Measurements from ENCODE around the gene SDHA. TPM values are rescaled to one million over a fixed set of nuclear protein-coding genes. Genes with fewer than 3 reads are reported as not detected.
"Not testable (repeated sequence)": the region's sequence is repeated elsewhere in the genome, so short reads cannot be mapped to it uniquely, and the experiment has no call there.

SDHA gene
- total RNA-seq, 4 donors from 2014 or later = 45.7 to 71.5 (median 54.9) TPM

DNA sequence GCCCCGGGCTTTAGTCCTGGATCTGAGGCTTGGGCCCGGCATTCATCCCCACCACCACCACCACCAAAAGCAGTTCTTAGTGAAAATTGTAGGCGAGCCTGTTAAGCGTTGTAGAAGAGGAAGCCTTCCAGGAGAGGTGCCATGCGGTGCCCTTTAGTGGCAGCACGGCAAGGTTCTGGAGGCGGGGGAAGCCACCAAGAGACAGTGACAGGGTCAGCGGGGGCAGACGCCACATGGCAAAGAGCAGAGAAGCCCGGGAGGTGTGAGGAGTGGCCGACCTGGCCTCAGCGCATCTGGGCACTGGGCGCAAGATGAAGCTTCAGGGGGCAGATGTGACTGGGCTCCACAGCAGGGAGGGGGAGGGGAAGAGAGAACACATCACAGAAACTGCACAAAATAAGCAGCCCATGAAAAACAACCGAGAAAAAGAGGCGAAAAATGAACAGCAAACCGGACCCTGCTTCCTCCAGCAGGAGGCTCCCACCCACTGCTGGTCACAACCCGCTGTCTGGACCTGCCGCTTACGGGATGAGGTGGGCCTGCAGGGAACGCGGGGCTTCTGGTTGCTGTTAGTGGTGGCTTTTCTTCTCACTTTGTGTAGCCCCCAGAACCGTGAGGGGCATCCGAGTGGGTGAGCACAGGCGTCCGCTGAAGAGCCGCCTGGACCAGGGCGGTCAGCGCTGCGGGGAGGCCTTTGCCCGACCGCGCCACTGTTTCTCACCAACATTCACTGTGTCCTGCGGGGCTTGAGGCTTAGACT, 22.5 kb upstream of the SDHA start:
- Histone ChIP-seq H3K4me1 (peaks cover 8 to 16% (median 10%) of the 10 kb centered on the region in 3 donors), H3K27ac (no peak overlapping the region), H3K27me3 (peaks cover 0 to 43% (median 2%) of the 10 kb centered on the region in 4 donors), H3K36me3 (no peaks in the 10 kb centered on the region), H3K9me3 (no peaks in the 10 kb centered on the region), H3K4me3 (no peak overlapping the region)
- intact Hi-C loops (cut with DNase I) = no loop called here
- TF ChIP-seq POLR2A (IDR thresholded peaks at IDR 0.05) = no peak
- TF ChIP-seq, protein P1, sequence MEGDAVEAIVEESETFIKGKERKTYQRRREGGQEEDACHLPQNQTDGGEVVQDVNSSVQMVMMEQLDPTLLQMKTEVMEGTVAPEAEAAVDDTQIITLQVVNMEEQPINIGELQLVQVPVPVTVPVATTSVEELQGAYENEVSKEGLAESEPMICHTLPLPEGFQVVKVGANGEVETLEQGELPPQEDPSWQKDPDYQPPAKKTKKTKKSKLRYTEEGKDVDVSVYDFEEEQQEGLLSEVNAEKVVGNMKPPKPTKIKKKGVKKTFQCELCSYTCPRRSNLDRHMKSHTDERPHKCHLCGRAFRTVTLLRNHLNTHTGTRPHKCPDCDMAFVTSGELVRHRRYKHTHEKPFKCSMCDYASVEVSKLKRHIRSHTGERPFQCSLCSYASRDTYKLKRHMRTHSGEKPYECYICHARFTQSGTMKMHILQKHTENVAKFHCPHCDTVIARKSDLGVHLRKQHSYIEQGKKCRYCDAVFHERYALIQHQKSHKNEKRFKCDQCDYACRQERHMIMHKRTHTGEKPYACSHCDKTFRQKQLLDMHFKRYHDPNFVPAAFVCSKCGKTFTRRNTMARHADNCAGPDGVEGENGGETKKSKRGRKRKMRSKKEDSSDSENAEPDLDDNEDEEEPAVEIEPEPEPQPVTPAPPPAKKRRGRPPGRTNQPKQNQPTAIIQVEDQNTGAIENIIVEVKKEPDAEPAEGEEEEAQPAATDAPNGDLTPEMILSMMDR (IDR thresholded peaks at IDR 0.05) = no peak
- WGBS, 2 donors = 74 to 81% methylated on average over 16 to 21 of the region's 33 CpGs
- no peak for DNase-seq

GRCh38 chr5:196350-196749, 21.8 kb upstream of the SDHA start:
- TF ChIP-seq, protein P1 (IDR thresholded peaks at IDR 0.05) = no peak
- no peak for TF ChIP-seq POLR2A (IDR thresholded peaks at IDR 0.05)
- peaks cover 0 to 35% (median 2%) of the 10 kb centered on the region in 4 donors for H3K27me3 ChIP-seq
- no peaks in the 10 kb centered on the region for H3K36me3 ChIP-seq
- H3K4me1 ChIP-seq = peaks cover 4 to 8% (median 6%) of the 10 kb centered on the region in 3 donors
- 56 to 84% methylated on average over 2 to 3 of the region's 10 CpGs for WGBS, 2 donors
- intact Hi-C loops (cut with DNase I) = no loop called here
- H3K27ac ChIP-seq = no peak overlapping the region
- H3K9me3 ChIP-seq = no peaks in the 10 kb centered on the region
- H3K4me3 ChIP-seq = no peak overlapping the region
- no peak for DNase-seq

DNA sequence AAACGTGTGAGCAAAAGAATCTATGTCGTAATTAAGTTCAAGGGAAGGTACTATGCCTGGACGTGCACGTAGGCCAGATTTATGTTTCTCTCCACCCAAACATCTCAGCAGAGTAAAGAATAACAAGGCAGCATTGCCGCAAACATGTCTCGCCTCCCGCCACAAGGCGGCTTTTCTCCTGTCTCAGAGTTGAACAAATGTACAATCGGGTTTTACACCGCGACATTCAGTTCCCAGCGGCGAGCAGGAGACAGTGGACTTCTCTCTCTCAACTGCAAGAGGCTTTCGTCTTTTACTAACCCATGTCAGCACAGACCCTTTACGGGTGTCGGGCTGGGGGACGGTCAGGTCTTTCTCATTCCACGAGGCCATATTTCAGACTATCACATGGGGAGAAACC, 21.1 kb upstream of the SDHA start:
- H3K4me1 ChIP-seq; H3K4me3 ChIP-seq; H3K9me3 ChIP-seq; intact Hi-C loops (cut with DNase I); H3K36me3 ChIP-seq; H3K27ac ChIP-seq; DNase-seq: not testable (repeated sequence)
- 31 to 40% methylated on average over 16 to 18 of the region's 18 CpGs for whole genome bisulfite sequencing, 2 donors
- H3K27me3 ChIP-seq = peaks cover 0 to 29% (median 0%) of the 10 kb centered on the region in 4 donors

DNA sequence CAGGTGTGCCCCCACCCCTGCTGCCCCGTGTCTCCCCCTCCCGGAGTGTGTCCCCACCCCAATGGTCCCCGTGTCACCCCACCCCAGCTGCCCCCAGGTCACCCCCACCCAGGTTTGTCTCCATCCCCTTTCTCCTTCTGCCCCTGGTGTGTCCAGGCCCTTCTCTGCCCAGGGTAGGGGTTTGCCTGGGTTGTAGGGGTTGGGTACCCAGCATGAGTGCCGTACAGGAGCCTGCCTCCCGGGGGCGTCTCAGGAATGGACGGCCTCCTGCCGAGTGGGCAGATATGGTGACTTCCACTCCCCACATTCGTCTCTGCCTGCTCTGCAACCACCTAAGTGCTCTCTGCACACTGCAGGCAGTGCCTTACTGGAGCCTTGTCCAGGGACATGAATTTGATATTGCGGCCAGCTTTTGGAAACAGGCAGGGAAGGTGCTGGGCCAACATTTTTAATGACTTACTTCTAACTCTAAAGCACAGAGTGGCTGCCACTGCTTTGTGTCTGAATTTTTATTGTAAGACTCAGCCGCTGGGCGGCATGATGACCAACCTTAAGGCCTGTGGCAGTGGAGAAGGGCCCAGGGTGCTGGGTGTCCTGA, 20.1 kb upstream of the SDHA start:
- Histone ChIP-seq H3K27ac (no peak overlapping the region), H3K4me3 (no peak overlapping the region), H3K27me3 (peaks cover 0 to 19% (median 0%) of the 10 kb centered on the region in 4 donors), H3K4me1 (no peaks in the 10 kb centered on the region), H3K36me3 (peaks cover 0 to 5% (median 0%) of the 10 kb centered on the region in 3 donors), H3K9me3 (no peaks in the 10 kb centered on the region)
- 90% methylated on average over 9 of the region's 12 CpGs; no CpG with 5 or more reads in 1 of the 2 donors for WGBS, 2 donors
- intact Hi-C loops (cut with DNase I) = no loop called here
- TF ChIP-seq, protein P1 (IDR thresholded peaks at IDR 0.05) = no peak
- TF ChIP-seq POLR2A (IDR thresholded peaks at IDR 0.05) = no peak
- no peak for DNase-seq

GRCh38 chr5:198516-199196, 19.5 kb upstream of the SDHA start:
- no peak for DNase-seq
- H3K36me3 ChIP-seq = peaks cover 0 to 11% (median 0%) of the 10 kb centered on the region in 3 donors

More at GRCh38 chr5:198516-199196, 19.5 kb upstream of the SDHA start:
- Histone ChIP-seq H3K27ac (no peak overlapping the region), H3K9me3 (no peaks in the 10 kb centered on the region), H3K4me1 (no peaks in the 10 kb centered on the region), H3K4me3 (no peak overlapping the region), H3K27me3 (peaks cover 0 to 12% (median 0%) of the 10 kb centered on the region in 4 donors)
- intact Hi-C loops (cut with DNase I) = no loop called here
- 91 to 98% methylated on average over 4 to 13 of the region's 21 CpGs for WGBS, 2 donors
- TF ChIP-seq, protein P1 (IDR thresholded peaks at IDR 0.05) = no peak
- no peak for TF ChIP-seq POLR2A (IDR thresholded peaks at IDR 0.05)
